GM12878 (cell line): ENCODE data around the gene TIFAB.

Experiments used
- CHD1 ChIP-seq: IDR thresholded peaks from 2 replicates; pipeline ENCODE4 v1.6.1; 2012; ENCODE audit warnings: low read depth, low read length, improper control_type of control experiment
- EZH2 ChIP-seq: IDR thresholded peaks from 2 replicates; pipeline ENCODE4 v1.6.1; 2012; ENCODE audit warnings: low read depth, mild to moderate bottlenecking, control low read depth, inconsistent platforms, low read length, borderline replicate concordance; ENCODE audit not compliant: control insufficient read depth
- NBN ChIP-seq: fragments of 450-650 bp; IDR thresholded peaks from 2 replicates; pipeline ENCODE4 v1.6.1; 2016
- POLR2A ChIP-seq: IDR thresholded peaks from 2 replicates; pipeline ENCODE4 v1.6.1; 2011; ENCODE audit warnings: low read depth, mild to moderate bottlenecking, low read length
- SRF ChIP-seq, 2 experiments: IDR thresholded peaks; 2 replicates each; pipeline ENCODE4 v1.6.1; 2011; ENCODE audit warnings: low read depth in 2 of 2, low read length in 2 of 2, mild to moderate bottlenecking in 1 of 2, moderate library complexity in 1 of 2
- TARDBP ChIP-seq: IDR thresholded peaks from 2 replicates; pipeline ENCODE4 v1.6.1; 2016; ENCODE audit warnings: borderline replicate concordance
- TF ChIP-seq, protein P1 (sequence below), 3 experiments: IDR thresholded peaks in 2 of 3; conservative IDR thresholded peaks in 1 of 3; 2 replicates each; pipeline ENCODE4 v1.5.1; 2011; ENCODE audit warnings: low read depth in 3 of 3, low read length in 3 of 3, mild to moderate bottlenecking in 3 of 3, control low read depth in 2 of 3, moderate library complexity in 2 of 3, inconsistent platforms in 1 of 3, mixed read lengths in 1 of 3; ENCODE audit not compliant: control insufficient read depth in 2 of 3, insufficient read depth in 1 of 3; ENCODE audit errors: extremely low read depth in 1 of 3
- TF ChIP-seq, protein P2 (sequence below): IDR thresholded peaks from 2 replicates; pipeline ENCODE4 v1.6.1; 2012; ENCODE audit warnings: mild to moderate bottlenecking, low read depth, low read length

DNA sequence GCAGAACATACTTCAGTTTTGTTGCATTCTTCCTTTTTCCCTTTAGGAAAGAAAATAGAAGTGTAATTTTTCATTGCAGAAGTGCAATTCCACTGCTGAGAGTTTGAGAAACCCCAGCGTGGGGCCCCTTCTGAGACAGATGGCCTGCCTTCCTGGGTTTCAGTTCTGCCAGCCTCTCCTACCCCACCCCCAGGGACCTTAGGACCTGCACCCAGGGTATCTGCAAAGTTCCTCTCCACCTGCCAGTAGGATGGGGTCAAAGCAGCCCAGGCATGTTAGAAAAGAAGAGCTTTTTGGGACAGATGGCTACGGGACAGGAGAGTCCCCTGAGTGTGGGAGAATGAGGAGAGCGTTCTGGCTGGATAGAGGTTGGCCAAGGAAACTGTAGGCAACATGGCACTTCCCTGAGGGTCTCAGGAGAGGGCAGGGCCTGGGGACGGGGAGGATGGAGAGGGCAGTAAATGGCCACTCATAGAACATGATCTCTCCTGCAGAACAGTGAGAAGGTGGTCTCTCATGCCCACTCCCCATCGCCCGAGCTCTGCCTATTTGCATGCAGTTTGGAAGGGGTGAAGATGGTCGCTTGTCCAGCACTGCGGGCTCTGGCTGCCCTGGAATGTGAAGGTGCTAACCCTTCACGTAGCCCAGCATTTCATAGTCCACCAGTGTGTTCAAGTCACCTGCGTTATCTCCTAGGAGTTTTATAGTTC is at the start of gene TIFAB:
- TF ChIP-seq NBN: no peak
- TF ChIP-seq, protein P1, sequence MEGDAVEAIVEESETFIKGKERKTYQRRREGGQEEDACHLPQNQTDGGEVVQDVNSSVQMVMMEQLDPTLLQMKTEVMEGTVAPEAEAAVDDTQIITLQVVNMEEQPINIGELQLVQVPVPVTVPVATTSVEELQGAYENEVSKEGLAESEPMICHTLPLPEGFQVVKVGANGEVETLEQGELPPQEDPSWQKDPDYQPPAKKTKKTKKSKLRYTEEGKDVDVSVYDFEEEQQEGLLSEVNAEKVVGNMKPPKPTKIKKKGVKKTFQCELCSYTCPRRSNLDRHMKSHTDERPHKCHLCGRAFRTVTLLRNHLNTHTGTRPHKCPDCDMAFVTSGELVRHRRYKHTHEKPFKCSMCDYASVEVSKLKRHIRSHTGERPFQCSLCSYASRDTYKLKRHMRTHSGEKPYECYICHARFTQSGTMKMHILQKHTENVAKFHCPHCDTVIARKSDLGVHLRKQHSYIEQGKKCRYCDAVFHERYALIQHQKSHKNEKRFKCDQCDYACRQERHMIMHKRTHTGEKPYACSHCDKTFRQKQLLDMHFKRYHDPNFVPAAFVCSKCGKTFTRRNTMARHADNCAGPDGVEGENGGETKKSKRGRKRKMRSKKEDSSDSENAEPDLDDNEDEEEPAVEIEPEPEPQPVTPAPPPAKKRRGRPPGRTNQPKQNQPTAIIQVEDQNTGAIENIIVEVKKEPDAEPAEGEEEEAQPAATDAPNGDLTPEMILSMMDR (IDR thresholded peaks at IDR 0.05 in 2 of 3, conservative IDR thresholded peaks at IDR 0.05 in 1 of 3; ENCODE audit: control insufficient read depth in 2 of 3, extremely low read depth in 1 of 3, insufficient read depth in 1 of 3, low read depth in 3 of 3, low read length in 3 of 3): no peak
- TF ChIP-seq CHD1: no peak
- TF ChIP-seq, protein P2, sequence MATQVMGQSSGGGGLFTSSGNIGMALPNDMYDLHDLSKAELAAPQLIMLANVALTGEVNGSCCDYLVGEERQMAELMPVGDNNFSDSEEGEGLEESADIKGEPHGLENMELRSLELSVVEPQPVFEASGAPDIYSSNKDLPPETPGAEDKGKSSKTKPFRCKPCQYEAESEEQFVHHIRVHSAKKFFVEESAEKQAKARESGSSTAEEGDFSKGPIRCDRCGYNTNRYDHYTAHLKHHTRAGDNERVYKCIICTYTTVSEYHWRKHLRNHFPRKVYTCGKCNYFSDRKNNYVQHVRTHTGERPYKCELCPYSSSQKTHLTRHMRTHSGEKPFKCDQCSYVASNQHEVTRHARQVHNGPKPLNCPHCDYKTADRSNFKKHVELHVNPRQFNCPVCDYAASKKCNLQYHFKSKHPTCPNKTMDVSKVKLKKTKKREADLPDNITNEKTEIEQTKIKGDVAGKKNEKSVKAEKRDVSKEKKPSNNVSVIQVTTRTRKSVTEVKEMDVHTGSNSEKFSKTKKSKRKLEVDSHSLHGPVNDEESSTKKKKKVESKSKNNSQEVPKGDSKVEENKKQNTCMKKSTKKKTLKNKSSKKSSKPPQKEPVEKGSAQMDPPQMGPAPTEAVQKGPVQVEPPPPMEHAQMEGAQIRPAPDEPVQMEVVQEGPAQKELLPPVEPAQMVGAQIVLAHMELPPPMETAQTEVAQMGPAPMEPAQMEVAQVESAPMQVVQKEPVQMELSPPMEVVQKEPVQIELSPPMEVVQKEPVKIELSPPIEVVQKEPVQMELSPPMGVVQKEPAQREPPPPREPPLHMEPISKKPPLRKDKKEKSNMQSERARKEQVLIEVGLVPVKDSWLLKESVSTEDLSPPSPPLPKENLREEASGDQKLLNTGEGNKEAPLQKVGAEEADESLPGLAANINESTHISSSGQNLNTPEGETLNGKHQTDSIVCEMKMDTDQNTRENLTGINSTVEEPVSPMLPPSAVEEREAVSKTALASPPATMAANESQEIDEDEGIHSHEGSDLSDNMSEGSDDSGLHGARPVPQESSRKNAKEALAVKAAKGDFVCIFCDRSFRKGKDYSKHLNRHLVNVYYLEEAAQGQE: no peak
- no peak for TF ChIP-seq POLR2A
- no peak for TF ChIP-seq TARDBP
- no peak for TF ChIP-seq SRF (IDR thresholded peaks at IDR 0.05; ENCODE audit: low read depth in 2 of 2, low read length in 2 of 2)
- TF ChIP-seq EZH2: no peak
